ENCODE data around the gene GARIN5B. TPM values are rescaled to one million over a fixed set of nuclear protein-coding genes. Genes with fewer than 3 reads are reported as not detected.

GARIN5B gene
- total and polyA plus RNA-seq, 2 experiments from 2014 or later, result not detected

GRCh38 chr19:55373993-55374757 is 11.1 kb upstream of the GARIN5B start:
- Mint-ChIP-seq H3K36me3 (ENCODE audit: low read depth) (no peaks in the 10 kb centered on the region; the same call in 2 of the 3 replicates), H3K9me3 (no peaks in the 10 kb centered on the region; the same call in 2 of the 3 replicates), H3K4me1 (peaks cover 54% of the 10 kb centered on the region), H3K27ac (no peak overlapping the region), H3K4me3 (peak overlapping the region; percentile 55), H3K27me3 (ENCODE audit: insufficient read depth, low read depth, poor library complexity) (peaks cover 56% of the 10 kb centered on the region)
- no peaks in the 10 kb centered on the region for H4K20me1 ChIP-seq (replicated peaks; ENCODE audit: insufficient read depth)
- DNase-seq (ENCODE audit: low spot score) (no peak), ATAC-seq (no peak)
- H3K27me3 ChIP-seq (ENCODE audit: insufficient read depth), result peaks cover 72% of the 10 kb centered on the region
- no peaks in the 10 kb centered on the region for H3K9me2 ChIP-seq (ENCODE audit: insufficient read depth)
- H3F3A ChIP-seq (replicated peaks; ENCODE audit: low read depth), result 0 out of 2 replicates have a peak, but pooled peaks cover 16% of the 10 kb centered on the region
- H3K4me2 ChIP-seq, result peak overlapping the region; percentile 77
- no peak overlapping the region for H3K27ac ChIP-seq (ENCODE audit: low read depth)
- TF ChIP-seq ETS1 (IDR thresholded peaks at IDR 0.05) (peak; percentile 19; the same call in 1 of the 2 replicates), REST (IDR thresholded peaks at IDR 0.05; ENCODE audit: unreplicated experiment) (no peak), STAT1 (IDR thresholded peaks at IDR 0.05; ENCODE audit: unreplicated experiment) (no peak)
- H3K4me1 ChIP-seq (ENCODE audit: insufficient read depth), result peaks cover 53% of the 10 kb centered on the region
- 0 out of 2 replicates have a peak overlapping the region, but pooled peaks have one; percentile 5 for H2AFZ ChIP-seq
- H3K79me2 ChIP-seq (replicated peaks; ENCODE audit: insufficient read depth), result no peaks in the 10 kb centered on the region
- peak overlapping the region; percentile 47 for H3K4me3 ChIP-seq
- no peaks in the 10 kb centered on the region for H3K36me3 ChIP-seq (ENCODE audit: insufficient read depth)

- peaks cover 49% of the 10 kb centered on the region for H3K4me1 Mint-ChIP-seq
- Histone ChIP-seq H3K27me3 (ENCODE audit: insufficient read depth) (peaks cover 72% of the 10 kb centered on the region), H3K9me2 (ENCODE audit: insufficient read depth) (no peaks in the 10 kb centered on the region), H3K4me3 (peak overlapping the region; percentile 47), H3K79me2 (replicated peaks; ENCODE audit: insufficient read depth) (no peaks in the 10 kb centered on the region), H3K4me2 (peak overlapping the region; percentile 77), H4K20me1 (replicated peaks; ENCODE audit: insufficient read depth) (no peaks in the 10 kb centered on the region), H3F3A (replicated peaks; ENCODE audit: low read depth) (0 out of 2 replicates have a peak, but pooled peaks cover 16% of the 10 kb centered on the region), H2AFZ (0 out of 2 replicates have a peak overlapping the region, but pooled peaks have one; percentile 5), H3K4me1 (ENCODE audit: insufficient read depth) (peaks cover 50% of the 10 kb centered on the region), H3K36me3 (ENCODE audit: insufficient read depth) (no peaks in the 10 kb centered on the region), H3K27ac (ENCODE audit: low read depth) (no peak overlapping the region)
- peaks cover 57% of the 10 kb centered on the region for H3K27me3 Mint-ChIP-seq (ENCODE audit: insufficient read depth, low read depth, poor library complexity)
- H3K9me3 Mint-ChIP-seq, result no peaks in the 10 kb centered on the region; the same call in 2 of the 3 replicates
- no peak overlapping the region for H3K27ac Mint-ChIP-seq
- H3K36me3 Mint-ChIP-seq (ENCODE audit: low read depth), result no peaks in the 10 kb centered on the region; the same call in 2 of the 3 replicates
- DNase-seq (ENCODE audit: low spot score), result no peak
- ATAC-seq, result no peak
- H3K4me3 Mint-ChIP-seq, result peak overlapping the region; percentile 55
- no peak for TF ChIP-seq EZH2phosphoT487 (IDR thresholded peaks at IDR 0.05; ENCODE audit: unreplicated experiment)
- no peak for TF ChIP-seq POLR2AphosphoS5 (IDR thresholded peaks at IDR 0.05; ENCODE audit: low read depth)
- TF ChIP-seq ZNF114 (CRISPR knock-in tag; IDR thresholded peaks at IDR 0.05), result no peak
- TF ChIP-seq NANOG (IDR thresholded peaks at IDR 0.05; ENCODE audit: borderline replicate concordance), result no peak
- no peak for TF ChIP-seq ETS1 (IDR thresholded peaks at IDR 0.05)
Observed at GRCh38 chr19:55373306-55373992, 10.4 kb upstream of the GARIN5B start.
